DOHH2 (cell line): ENCODE results near the gene ARCN1.

Experiments used
- CTCF ChIP-seq: fragments of 200-600 bp; sonication (generic); IDR thresholded peaks from one replicate; pipeline ENCODE4 v1.5.1; 2014; ENCODE audit warnings: antibody characterized with exemption, mild to moderate bottlenecking, low read depth, low read length; ENCODE audit not compliant: poor library complexity, severe bottlenecking
- EZH2phosphoT487 ChIP-seq: fragments of 200-600 bp; sonication (generic); IDR thresholded peaks from 2 replicates; pipeline ENCODE4 v1.6.1; 2017; ENCODE audit warnings: borderline replicate concordance, mild to moderate bottlenecking, antibody characterized with exemption, low read length, moderate library complexity, mixed read lengths

- TF ChIP-seq CTCF (no peak), EZH2phosphoT487 (no peak)
Observed at GRCh38 chr11:118625036-118625690, 53.0 kb downstream of the ARCN1 start.
